ENCODE measurements around the gene DDO. TPM values are rescaled to one million over a fixed set of nuclear protein-coding genes. Genes with fewer than 3 reads are reported as not detected.

DDO gene, protein sequence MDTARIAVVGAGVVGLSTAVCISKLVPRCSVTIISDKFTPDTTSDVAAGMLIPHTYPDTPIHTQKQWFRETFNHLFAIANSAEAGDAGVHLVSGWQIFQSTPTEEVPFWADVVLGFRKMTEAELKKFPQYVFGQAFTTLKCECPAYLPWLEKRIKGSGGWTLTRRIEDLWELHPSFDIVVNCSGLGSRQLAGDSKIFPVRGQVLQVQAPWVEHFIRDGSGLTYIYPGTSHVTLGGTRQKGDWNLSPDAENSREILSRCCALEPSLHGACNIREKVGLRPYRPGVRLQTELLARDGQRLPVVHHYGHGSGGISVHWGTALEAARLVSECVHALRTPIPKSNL
- 0.17 and 0.74 TPM in 2 replicates for total RNA-seq

DNA sequence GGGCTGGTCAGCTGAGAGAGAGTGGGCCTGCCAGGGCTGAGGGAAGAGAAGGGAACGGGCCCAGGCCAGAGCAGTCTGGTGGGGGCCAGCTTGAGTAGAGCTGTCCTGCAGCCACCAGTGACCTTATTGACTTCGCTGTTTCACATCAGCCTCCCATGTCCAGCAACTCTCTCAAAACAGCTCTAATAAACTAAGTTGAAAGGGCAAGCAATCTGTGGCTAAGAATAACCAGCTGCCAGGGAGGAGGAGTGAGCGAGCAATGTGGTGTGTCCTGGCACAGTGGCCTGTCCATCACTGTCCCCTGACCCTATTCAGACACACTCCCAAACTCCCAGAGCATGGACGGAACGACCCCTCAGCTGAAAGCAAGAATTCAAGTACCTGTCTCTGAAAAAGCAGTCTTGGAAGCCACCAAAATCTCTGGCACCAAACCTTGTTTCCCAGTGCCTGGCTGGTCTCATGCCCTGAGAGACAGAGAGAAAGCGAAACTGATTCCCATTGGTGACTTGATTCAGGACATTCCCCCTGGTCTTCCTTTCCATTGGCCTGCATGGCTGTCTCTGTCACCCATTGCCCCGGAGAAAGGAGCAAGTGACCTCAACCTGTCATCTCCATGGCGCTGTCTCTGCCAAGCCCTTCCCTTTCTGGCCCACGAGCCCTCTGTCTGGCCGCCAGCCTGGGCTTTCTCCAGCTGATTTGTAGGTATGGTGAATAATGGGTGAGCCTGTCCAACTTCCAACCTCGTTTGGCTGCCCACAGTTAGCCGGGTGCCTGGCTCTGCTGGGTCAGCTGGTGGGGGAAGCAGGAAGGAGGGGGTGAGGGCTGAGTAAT lies at the start of gene DDO:
Gene DDO (minus strand): TSS at position 490 of the 831 bp plus-strand sequence. CDS start 2,113 bp downstream, outside the sequence.

DNA sequence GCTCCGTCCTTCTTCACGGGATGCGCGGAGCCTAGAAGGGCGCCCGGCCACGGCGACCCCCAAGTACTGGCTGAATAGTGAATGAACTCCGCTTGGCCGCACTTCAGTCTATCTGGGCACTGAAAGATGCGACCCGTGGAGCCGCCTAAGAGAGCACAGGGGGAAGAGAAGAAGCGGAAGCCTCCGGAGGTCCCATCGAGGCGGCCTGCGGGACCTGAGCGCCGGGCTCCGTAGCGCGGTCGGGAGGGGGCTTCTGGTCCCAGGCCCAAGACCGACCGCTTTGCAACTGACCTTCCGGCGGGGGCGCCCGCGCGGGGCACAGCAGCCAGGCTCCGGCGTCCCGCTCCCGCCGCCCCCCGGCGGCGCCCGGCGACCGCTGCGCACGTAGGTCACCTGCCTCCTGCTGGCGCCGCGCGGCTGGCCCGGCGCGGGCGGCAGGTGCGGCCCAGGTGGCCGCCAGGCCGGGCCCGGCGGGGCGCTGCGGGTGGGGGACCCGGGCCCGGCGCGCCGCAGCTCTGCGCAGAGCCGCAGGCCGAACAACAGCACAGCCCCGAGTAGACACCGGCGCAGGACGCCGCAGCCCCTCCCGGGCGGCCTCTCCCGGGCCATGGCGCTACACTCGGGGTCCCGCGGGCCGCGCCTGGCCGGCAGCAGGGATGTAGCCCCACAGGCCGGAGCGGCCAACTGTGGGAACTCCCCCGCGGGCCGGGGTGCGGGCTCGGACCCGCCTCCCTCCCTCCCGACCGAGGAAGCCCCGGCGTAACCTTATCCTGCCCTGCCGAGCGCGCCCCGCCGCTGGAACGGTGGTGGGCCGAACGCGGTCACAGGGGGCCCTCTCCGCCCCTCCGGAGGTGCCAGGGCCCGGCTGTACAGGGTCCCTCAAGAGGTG lies 57.5 kb downstream of the DDO start, which contains the start of gene METTL24:
Gene METTL24 (minus strand): TSS at position 686 of the 889 bp plus-strand sequence. CDS start 77 bp downstream, at position 609.

Other genes with a start within 250 kb of the DDO start
- gene WASF1, start 235.9 kb downstream of the DDO start, total RNA-seq, result 10.1 and 12.4 TPM in 2 replicates
- 9.1 and 11.4 TPM in 2 replicates for gene CDC40, start 235.1 kb downstream of the DDO start, total RNA-seq
- gene METTL24, start 57.2 kb downstream of the DDO start, total RNA-seq, result not detected in 2 replicates
- gene SLC22A16, start 61.0 kb upstream of the DDO start, total RNA-seq, result 0.15 and 0.17 TPM in 2 replicates

Data from bronchus fibroblast of lung (primary cell).